HG02970 (cell line): ENCODE measurements around the gene MXRA5.
"Not testable (repeated sequence)": the region's sequence is repeated elsewhere in the genome, so short reads cannot be mapped to it uniquely, and the experiment has no call there.

Experiments used
- ATAC-seq: cut with Tn5 transposase; IDR thresholded peaks from one replicate; pipeline ENCODE4 v1.9.1; 2021; ENCODE audit warnings: mild to moderate bottlenecking, moderate library complexity, moderate number of reproducible peaks; ENCODE audit not compliant: unreplicated experiment, low FRiP score

MXRA5 gene, protein sequence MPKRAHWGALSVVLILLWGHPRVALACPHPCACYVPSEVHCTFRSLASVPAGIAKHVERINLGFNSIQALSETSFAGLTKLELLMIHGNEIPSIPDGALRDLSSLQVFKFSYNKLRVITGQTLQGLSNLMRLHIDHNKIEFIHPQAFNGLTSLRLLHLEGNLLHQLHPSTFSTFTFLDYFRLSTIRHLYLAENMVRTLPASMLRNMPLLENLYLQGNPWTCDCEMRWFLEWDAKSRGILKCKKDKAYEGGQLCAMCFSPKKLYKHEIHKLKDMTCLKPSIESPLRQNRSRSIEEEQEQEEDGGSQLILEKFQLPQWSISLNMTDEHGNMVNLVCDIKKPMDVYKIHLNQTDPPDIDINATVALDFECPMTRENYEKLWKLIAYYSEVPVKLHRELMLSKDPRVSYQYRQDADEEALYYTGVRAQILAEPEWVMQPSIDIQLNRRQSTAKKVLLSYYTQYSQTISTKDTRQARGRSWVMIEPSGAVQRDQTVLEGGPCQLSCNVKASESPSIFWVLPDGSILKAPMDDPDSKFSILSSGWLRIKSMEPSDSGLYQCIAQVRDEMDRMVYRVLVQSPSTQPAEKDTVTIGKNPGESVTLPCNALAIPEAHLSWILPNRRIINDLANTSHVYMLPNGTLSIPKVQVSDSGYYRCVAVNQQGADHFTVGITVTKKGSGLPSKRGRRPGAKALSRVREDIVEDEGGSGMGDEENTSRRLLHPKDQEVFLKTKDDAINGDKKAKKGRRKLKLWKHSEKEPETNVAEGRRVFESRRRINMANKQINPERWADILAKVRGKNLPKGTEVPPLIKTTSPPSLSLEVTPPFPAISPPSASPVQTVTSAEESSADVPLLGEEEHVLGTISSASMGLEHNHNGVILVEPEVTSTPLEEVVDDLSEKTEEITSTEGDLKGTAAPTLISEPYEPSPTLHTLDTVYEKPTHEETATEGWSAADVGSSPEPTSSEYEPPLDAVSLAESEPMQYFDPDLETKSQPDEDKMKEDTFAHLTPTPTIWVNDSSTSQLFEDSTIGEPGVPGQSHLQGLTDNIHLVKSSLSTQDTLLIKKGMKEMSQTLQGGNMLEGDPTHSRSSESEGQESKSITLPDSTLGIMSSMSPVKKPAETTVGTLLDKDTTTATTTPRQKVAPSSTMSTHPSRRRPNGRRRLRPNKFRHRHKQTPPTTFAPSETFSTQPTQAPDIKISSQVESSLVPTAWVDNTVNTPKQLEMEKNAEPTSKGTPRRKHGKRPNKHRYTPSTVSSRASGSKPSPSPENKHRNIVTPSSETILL (N-terminal part only)

DNA sequence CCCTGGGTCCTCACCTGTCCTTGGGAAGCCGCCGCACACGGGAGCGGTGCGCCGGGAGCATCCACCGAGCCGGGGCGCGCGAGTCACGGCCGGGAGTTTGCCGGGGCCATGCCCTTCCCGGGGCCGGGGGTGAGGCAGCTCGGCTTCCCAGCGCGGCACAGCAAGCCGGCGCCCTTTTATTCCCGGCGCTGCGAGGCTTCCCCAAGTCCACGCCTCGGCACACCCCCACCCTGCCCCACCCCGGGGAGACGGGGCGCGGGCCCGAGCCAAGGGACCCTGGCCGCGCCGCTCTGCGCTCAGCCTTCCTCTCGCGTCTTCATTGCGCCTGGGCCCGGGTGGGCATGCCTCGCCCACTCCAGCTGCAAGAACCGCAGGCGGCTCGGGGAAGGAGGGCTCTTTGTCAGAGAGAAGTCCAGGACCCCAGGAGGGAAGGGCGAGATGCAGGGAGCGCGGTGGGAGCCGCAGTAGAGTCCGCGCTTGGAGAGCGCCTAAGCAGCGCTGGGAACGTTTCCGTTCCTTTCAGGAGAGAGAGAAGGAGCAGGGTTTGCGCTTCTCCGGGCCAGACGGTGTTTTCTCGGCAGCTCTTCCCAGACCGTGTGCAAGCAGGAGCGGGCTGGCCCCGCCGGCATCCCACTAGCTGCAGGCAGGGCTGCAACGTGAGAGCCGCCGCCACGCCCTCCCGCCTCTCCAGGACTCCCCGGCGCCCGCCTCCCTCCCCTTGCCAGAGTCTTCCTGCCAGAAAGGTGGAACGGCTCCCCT is at the start of gene MXRA5:
Gene MXRA5 (minus strand): TSS at position 152 of the 759 bp plus-strand sequence. CDS start 2,819 bp downstream, outside the sequence.
- no peak for ATAC-seq

DNA sequence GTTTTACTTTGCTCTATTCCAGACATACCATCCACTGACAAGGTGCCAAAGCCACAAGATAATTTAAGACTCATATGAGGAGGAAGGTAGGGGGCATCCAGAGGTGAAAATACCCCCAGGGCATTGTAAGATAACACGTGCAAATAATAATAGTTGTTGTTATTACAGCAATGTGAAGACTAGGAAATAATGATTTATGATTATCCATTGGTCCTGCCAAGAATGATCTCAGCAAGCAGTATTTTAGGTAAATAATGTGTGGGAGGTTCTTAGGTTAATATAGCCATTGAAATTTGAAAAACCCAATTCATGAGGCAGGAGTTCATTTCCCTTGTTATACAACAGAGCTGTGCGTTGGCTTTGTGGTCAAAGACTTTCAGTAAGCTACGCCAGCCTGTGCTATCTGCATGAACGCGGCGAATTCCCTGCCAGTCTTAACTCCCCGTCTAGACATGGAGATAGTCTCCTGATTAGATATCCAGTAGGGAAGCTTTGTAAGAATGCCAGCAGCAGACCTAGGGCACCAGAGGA is 47.2 kb upstream of the MXRA5 start:
- no peak for ATAC-seq

DNA sequence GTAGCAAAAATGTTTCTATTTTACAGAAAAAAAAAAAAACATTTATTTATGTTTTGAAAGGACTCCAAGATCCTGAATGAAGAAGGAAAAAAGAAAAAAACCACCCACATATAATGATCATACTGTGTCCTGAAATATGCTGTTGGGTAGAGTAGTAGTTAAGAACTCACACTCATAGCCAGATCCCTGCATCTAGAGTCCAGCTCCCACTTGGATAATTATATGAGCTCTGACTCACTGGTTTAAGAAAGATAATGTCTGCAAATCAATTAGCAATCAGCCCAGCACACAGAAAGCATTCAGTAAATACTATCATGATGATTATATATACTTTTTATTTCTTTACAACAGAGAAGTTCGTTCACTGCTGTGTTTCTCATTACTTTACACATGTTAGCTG is 46.7 kb upstream of the MXRA5 start:
- ATAC-seq = no peak

DNA sequence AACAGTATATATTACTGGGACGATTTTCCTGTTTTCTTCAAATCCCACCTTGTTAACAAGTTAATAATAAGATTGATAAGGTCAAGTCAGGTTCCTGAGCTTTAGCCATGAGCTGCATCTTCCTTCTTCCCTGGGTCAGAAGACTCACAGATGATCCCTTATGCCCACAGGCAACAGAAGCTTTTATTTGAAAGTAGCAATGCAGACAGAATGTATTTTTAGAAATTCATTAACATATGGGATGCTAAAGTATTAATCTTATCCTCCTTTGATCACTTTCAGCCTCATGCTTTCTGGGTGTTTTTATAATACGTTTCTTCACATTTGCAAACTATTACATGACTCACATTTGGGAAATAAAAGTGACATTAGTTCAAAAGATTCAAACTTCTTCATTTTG is 42.0 kb upstream of the MXRA5 start:
- ATAC-seq = no peak

DNA sequence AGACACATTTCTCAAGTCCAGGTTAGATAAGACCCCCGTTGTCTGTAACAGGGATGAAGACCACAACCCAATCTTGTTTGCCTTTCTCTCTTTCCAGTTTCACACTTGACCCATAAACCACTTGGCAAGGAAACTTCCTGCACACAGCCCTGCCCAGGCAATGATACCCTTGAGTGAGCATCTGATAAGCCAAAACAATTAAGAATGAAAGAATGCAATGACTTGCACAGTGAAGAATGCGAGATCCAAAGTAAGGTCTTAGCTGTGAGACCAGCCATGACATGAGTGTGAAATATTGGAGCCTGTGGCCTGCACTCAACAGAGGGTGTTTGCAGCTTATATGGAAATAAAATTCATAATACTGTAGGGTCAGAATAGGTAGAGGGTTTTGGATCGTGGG is 37.9 kb upstream of the MXRA5 start:
- no peak for ATAC-seq

DNA sequence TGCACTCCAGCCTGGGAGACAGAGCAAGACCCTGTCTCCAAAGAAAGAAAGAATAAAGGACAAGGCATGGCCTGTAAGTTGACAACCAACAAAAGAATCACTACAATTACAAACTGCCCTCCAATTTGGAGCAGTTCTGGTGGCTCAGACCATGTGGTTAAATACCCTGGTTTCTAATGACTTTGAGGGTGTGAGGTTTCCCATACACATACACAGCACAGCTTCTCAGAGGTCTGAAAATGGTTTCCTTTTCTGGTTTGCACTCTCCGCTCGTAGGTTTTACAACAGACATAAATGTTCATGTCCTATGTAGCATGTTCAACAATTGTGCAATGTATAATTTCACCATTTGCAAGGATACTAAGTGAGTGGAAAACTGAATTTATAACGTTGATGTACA is 34.2 kb upstream of the MXRA5 start:
- ATAC-seq = no peak

DNA sequence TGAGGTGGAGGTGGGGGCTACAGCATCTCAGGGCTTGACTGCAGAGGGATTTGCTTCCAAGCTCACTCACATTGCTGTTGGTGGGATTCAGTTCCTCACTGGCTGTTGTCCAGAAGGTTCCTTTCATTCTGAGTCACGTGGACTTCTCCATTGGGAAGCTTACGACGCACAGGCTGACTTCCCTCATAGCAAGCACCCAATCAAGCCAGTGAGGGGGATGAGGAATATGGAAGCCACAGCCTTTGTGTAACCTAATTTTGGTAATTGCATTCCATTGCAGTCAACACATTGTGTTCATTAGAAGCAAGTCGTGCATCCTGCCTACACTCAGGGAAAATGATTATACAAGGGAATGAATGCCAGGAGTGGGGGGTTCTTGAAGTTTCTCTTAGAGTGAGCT is 32.7 kb upstream of the MXRA5 start:
- no peak for ATAC-seq

DNA sequence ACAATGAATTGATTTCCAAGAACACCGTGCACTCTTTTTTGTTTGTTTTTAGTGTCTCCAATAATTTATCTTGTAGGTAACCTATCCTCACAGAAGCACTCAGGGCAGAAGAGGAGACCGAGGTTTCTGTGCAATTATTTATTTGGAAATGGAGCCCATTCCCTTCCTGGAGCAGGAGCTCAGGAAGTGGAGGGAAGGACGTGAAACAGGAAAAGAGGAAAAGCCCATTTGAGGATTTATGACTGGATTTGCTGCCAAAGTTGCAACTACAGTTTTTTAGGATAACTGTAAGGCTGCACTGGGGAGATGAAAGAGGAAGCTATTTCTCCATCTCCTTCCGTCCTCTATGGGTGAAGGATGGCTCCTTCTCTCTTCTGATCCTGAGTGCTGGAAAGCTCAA is 31.7 kb upstream of the MXRA5 start:
- ATAC-seq = no peak

DNA sequence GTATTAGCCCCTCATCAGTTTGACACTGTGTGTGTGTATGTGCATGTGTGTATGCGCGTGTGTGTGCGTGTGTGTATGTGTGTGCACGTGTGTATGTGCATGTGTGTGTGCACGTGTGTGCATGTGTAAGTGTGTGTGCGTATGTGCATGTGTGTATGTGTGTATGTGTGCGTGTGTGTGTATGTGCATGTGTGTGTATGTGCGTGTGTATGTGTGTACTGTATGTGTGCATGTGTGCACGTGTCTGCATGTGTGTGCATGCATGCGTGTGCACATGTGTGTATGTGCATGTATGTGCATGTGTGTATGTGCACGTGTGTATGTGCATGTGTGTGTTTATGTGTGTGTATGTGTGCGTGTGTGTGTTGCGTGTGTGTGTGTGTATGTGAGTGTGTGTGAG is 31.1 kb upstream of the MXRA5 start:
- ATAC-seq = no peak

DNA sequence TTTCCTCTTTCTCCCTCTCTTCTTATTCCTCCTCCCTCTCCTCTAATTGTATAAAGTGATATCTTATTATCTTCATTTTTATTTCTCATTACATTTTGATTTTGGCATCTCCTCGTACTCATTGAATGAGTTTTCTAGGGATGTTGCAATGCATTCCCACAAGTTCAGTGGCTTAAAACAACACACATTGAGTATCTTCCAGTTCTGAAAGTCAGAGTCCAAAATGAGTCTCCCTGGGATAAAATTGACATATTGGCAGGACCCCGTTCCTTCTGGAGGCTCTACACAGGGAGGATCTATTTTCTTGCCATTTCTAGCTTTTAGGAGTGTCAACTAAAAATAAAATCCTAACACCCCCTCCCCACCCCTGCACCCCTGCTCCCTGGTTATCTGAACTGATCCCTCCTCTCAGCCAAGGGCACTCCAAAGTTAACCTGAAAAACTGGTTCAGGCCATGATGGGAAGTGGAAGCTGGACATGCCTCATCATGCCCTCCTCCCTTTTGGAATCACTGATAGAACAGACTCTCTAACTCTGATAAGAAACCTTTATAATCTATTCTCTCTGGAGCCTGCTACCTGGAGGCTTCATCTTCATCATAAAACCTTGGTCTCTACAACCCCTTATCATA is 29.5 kb upstream of the MXRA5 start:
- not testable (repeated sequence) for ATAC-seq

DNA sequence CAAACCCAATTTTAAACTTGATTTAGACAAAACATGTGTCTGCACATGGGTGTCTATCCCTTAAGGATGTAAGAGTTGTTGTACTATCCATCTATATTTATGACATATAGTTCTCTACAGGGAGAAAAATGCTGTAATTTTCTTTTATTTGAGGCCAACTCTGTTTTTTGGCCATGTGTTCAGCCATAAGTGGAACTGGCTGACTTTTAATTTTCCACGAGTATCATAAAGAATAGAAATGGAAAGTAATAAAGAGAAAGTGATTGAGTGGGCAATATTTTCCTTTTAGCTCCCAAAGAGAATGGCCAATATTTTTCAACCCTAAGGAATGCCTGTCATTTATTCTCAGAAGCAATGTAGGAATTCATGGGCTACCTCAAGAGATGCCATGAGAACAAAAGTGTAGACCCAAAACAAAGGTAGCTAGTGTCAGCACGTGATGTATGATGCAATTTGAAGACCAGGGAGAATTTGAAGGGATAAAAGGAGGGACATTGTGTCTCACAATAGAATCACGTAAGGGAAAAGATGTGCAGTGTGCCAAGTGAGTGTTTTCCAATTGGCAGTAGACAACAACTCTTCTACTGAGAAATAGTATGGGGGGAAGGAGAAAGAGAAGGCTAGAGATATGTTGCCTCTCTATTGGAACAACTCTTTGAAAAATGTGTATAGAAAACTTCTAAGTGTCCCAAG is 27.8 kb upstream of the MXRA5 start:
- ATAC-seq = no peak

DNA sequence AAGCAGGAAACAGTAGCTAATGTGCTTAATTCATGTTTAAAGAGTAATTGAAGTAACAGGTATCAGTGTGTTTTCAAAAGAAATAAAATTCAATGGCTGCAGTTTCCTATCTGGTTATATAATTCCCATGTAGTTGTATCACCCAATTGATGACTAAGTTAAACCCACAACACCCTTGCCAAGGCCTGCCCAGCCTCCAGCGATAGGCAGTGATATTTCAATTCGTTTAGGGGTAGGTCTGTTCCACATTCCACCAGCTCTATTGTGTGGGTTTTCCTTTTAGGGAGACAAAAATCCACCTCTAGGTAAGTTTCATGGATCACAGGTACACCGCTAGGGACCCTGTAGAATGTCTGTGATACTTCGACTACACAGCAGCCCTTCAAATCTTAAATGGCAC is 24.7 kb upstream of the MXRA5 start:
- no peak for ATAC-seq

DNA sequence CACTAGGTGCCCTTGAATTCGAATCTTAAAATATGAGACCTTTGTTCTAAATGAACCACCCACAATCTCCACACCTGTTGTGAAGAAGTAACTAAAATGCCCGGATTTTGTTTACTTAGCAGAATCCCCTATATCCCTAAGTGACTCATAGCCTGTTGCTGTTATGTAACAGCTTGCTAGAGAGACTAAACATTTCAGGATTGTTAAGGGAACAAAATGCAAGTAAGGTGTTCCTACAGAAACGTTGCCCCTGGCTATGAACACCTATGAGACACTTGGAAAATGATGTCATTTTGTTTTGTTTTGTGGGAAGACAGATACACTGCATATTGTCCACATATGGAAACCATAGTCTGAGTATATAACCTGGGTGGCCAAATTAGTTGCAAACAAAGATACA is 24.2 kb upstream of the MXRA5 start:
- no peak for ATAC-seq

DNA sequence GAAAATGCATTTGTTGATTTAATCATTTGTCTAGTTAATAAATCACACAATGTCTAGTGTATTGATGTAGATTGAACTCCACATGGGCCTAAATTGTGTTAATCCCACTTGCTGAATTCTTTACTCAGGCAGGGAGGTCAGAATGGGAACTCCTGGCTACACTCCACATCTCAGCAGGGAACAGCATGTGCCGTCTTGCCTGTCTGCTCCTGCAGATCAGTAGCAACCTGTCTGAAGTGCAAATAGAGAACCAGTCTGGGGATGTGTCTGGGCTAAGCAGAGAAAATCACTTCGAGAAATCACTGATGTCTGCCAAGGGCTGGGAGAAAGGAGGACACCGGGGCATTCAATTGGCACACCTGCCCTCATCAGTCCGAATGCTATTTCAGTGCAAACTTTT is 16.5 kb upstream of the MXRA5 start:
- ATAC-seq = no peak

DNA sequence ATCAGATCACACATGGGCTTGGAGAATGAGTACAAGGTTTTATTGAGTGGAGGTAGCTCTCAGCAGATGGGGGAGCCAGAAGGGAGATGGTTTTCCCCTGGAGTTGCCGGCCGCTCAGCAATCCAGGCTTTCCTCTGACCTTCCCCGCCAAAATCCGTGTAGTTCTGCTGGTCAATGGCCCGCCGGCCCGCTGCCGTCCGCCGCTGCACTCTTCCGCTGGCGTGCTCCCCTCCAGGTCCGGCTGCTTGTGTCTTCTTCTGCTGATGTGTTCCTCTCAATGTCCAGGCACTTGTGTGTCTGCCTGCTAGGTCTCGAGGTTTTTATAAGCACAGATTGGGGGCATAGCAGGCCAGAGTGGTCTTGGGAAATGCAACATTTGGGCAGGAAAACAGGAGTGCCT is 14.4 kb upstream of the MXRA5 start:
- ATAC-seq = no peak

DNA sequence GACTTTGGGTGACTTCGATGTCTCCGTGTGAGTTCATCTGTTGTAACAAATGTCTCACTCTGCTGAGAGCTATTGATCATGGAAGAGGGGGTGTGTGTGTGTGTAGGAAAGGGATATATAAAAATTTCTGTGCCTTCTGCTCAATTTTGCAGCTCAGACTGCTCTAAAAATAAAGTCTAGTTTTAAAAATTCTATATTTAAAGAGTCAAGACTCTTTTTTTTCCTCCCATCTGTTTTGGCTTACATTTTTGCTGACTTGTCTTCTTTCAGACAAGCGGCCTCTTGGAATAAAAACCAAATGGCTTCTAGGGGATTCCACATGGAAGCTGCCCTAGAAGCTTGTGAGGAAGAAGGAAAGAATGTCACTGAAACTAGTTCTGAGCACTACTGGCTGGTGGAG is 6.3 kb upstream of the MXRA5 start:
- ATAC-seq = not testable (repeated sequence)

DNA sequence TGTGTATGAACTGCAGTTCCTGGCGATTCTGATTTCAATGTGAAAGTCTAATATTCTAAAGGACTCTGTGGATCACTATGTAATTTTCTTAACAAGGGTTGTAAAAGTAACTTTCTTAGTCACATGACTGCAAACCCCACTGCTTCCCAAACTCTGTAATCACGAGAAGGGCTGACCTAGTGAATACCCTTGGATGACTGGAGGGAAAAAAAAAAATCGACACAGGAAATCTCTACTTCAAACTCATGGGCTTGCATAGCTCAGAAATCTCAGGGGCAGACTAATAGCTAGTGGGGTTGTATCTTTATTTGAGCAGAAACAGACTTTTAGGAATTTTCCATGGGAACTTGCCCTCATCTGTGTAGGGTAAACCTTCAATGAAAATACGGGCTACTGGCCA is 4.8 kb upstream of the MXRA5 start:
- no peak for ATAC-seq

DNA sequence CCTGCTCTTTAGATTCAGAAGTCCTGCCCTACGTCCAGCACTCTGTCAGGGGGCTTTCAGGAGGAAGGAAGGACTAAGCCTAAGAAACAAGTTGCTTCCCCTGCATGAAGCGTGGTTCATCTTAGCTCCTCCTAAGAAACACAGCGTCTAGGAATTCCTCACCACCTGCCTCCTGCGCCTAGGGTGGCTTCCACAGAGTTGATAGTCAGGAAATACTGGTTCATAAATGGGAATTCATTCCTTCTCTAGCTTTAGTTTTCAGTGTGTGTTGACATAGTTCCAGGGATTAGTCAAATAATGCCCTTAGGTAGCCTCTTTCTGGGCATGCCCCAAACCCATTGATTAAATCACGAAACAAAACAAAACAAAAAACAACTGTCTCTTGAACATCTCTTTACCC is 1.7 kb upstream of the MXRA5 start:
- ATAC-seq = no peak
